GM18526 (cell line): ENCODE measurements around the gene TMEM204.

Experiments
- POLR2A ChIP-seq: IDR thresholded peaks from 3 replicates; pipeline ENCODE4 v1.6.1; 2011; ENCODE audit not compliant: insufficient read length; ENCODE audit errors: extremely low read depth

The TMEM204 gene

GRCh38 chr16:1537763-1538289 is 4.4 kb downstream of the TMEM204 start:
- no peak for TF ChIP-seq POLR2A

- TF ChIP-seq POLR2A, result no peak
These were observed 5.5 kb downstream of the TMEM204 start for GRCh38 chr16:1538804-1539520.

GRCh38 chr16:1539720-1540555 is 6.5 kb downstream of the TMEM204 start:
- no peak for TF ChIP-seq POLR2A

DNA sequence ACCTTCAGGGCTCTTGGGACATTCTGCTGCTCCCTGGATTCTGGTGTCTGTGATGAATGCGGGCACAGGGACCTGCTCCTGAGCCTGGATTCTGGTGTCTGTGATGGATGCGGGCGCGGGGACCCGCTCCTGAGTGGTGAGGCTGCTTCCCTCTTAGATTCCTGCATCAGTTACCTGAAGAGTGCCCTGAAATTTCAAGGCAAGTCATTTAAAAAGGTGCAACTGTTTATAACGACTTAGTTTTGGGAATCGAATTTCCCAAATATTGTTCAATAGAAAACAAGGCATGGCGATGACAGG is 7.0 kb downstream of the TMEM204 start:
- TF ChIP-seq POLR2A, result no peak

- no peak for TF ChIP-seq POLR2A
These were observed 8.1 kb downstream of the TMEM204 start for GRCh38 chr16:1541293-1542165.

GRCh38 chr16:1542166-1542500 is 8.7 kb downstream of the TMEM204 start:
- TF ChIP-seq POLR2A, result no peak

DNA sequence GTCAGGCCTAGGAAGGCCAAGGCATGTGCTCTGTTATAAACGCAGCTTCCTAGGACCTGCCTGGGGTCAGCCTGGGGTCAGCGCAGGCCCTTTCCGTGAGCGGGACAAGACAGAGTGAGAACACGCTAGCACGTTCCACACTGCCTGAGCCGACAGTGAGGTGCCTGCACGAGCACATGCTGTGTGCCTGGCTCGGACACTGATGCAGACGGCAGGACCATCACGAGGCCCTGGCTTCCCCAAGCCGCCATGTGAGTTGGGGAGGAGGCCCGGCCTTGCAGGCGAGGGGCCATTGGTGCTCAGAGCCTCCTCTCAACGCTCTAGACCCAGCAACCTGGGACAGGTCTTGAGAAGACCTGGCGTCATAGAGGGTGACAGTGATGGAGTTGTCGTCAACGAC is 9.1 kb downstream of the TMEM204 start:
- TF ChIP-seq POLR2A, result no peak

DNA sequence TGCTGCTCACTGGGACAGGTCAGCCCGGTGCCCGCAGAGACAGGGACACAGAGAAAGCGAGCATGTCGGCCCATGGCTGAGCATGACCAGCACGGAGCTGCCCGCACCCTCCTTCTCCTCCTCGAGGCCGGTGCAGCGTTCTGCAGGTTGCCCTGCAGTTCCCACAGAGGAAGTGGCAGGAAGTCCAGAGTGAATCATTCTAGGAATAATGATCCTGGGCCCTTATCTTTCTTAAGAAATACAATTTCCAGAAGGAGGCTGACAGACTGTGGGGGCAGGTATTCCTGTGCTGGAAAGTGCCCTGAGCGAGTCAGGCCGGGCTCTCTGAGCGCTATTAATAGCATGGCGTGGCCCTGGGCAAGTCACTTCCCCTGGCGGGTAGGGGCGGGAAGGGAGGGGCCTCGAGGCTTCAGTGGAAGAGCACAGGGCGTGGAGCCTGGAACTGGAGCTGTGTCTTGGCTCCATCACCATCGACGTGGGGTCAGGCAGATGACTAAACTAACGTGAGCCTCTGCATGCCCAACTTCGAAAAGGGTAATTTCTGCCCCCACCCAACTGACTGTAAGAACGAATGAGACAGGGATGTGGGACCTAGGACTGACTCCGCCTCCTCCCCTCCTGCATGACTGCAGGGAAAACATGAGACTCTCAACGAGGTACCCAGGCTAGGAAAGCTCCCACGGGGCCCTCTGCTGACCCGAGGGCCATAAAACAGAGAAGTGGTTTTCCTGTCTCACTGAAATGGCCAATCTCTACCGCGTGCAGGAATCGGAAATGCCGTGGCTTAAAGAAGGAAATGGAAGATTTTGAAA is 9.8 kb downstream of the TMEM204 start:
- no peak for TF ChIP-seq POLR2A

GRCh38 chr16:1545044-1546040 is 11.9 kb downstream of the TMEM204 start:
- no peak for TF ChIP-seq POLR2A

DNA sequence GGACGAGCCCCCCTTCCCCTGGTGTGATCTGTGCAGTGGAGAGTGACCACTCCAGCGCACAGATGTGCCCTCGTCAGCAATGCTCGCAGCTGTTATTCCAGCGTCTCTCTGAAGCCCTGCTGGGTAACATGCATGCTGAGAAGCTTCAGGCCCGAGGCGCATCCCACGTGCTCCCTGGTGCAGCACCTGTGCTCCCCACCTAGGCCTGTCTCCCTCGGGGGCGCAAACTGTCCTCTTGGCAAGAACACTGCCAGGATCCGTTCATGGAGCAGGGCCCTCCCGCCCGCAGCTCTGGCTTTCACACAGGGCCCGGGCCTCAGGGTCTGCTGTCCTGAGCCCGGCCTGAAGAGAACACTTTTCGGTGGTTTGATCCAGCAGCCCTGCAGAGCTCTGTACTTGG is 13.0 kb downstream of the TMEM204 start:
- no peak for TF ChIP-seq POLR2A

GRCh38 chr16:1548233-1548632 is 14.8 kb downstream of the TMEM204 start:
- no peak for TF ChIP-seq POLR2A

DNA sequence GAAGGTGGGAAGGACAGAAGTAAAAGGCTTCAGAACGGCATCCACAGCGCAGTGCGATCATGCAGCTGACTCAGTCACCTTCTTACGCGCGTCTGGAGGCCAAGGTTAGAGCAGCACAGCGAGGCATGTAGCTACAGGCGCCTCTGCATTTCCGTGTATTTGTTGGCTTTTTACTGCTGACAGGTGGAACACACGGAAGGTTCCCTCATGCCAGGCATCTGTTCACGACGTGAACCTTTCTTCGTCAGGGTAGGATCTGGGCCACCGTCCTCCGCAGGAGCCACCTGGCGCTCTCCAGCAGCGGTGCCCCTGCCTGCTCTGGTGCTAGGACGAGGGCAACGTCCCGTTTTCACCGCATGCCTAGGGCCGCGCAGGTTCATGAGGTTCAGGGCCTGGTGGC is 15.3 kb downstream of the TMEM204 start:
- no peak for TF ChIP-seq POLR2A

DNA sequence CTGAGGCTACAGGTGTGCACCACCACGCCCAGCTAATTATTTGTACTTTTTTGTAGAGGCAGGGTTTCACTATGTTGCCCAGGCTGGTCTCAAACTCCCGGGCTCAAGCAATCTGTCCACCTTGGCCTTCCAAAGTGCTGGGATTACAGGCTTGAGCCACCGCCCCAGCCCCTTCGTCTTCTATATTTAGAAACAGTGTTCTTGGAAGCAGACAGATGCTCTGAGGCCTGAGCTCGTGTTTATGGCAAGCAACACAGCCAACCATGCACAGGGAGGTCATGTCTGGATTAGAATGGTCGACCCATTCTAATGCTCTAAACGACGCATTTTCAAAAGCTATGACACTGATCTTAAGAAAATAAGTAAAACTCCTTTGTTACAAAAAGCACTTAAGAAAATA is 16.6 kb downstream of the TMEM204 start:
- no peak for TF ChIP-seq POLR2A

DNA sequence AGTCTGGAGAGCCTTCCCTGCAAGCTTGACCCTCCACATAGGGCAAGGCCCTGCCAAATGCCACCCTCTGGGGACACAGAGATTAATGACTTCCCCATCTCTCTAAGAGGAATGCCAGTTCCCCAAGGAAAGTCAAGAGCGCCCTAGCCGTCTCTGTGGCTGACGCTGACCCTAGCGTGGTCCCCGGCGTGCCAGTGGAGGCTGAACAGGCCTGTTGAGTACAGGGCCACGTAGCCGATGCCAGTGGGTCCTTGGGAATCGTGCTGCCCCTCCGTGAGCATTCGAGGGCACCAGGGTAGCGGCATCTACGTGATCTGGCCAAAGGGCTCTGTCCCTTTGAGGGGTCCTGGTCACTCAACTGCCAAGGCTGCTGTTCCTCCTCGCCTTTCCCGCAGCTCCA is 17.2 kb downstream of the TMEM204 start:
- no peak for TF ChIP-seq POLR2A

DNA sequence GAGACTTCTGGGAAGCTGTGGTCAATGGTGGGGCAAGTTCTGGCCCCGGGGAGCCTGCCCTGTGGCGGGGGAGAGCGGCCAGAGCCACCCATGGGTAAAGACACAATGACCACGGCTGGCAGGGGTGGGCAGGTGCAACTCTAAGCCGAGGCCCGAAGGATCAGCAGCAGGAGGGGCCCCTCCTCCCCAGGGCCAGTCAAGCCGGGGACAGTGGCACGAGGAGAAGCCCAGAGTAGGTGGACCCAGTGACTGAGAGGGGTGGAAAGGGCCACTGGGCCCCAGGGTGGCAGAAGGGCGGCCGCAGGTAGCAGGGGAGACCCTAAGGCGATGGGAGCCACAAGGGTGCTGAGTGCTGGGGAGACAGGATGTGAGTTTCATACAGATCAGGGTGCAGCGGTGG is 17.7 kb downstream of the TMEM204 start:
- no peak for TF ChIP-seq POLR2A
